Keratinocyte (primary cell): Measurements from ENCODE around the gene PHETA1. TPM values are rescaled to one million over a fixed set of nuclear protein-coding genes. Genes with fewer than 3 reads are reported as not detected.

ENCODE experiments used
- DNase-seq: peaks from one replicate; pipeline ENCODE4 v3.0.0-alpha.2; 2011; ENCODE audit warnings: low read depth, missing footprints, low spot score
- FAIRE-seq: peaks from 2 replicates; lab custom pipeline; 2011; peaks lifted over from hg19 to GRCh38; lab: Jason Lieb, UNC
- H2AFZ ChIP-seq: 2 replicates; pipeline ENCODE4 v1.6.0; 2012; ENCODE audit warnings: low read length, control low read depth, inconsistent platforms; ENCODE audit not compliant: control insufficient read depth
- H3K27ac ChIP-seq: 2 replicates; pipeline ENCODE4 v1.5.1; 2011; ENCODE audit warnings: low read length; ENCODE audit not compliant: control insufficient read depth, insufficient read depth
- H3K27me3 ChIP-seq: 3 replicates; pipeline ENCODE4 v1.6.0; 2011; ENCODE audit warnings: low read length; ENCODE audit not compliant: control insufficient read depth, insufficient read depth; ENCODE audit errors: extremely low read depth
- H3K36me3 ChIP-seq, 2 experiments: 2 replicates in 1 of 2; 3 replicates in 1 of 2; pipeline ENCODE4 v1.5.1; 2011; ENCODE audit warnings: low read length in 2 of 2, mild to moderate bottlenecking in 1 of 2; ENCODE audit not compliant: control insufficient read depth in 2 of 2, insufficient read depth in 2 of 2; ENCODE audit errors: extremely low read depth in 1 of 2
- H3K4me1 ChIP-seq: 3 replicates; pipeline ENCODE4 v1.5.1; 2011; ENCODE audit warnings: low read length; ENCODE audit not compliant: control insufficient read depth, insufficient read depth; ENCODE audit errors: extremely low read depth
- H3K4me2 ChIP-seq: 3 replicates; pipeline ENCODE4 v1.6.0; 2011; ENCODE audit warnings: low read depth, low read length; ENCODE audit not compliant: control insufficient read depth, insufficient read depth; ENCODE audit errors: extremely low read depth
- H3K4me3 ChIP-seq, 3 experiments: fragments of 200-600 bp in 1 of 3; sonication (generic) in 1 of 3; 2 replicates in 2 of 3; 3 replicates in 1 of 3; pipeline ENCODE4 v1.5.1; 2011 to 2016; ENCODE audit warnings: low read length in 3 of 3, mild to moderate bottlenecking in 3 of 3, control low read depth in 2 of 3, inconsistent platforms in 1 of 3, low read depth in 1 of 3, mixed read lengths in 1 of 3, mixed run types in 1 of 3, moderate library complexity in 1 of 3; ENCODE audit not compliant: control insufficient read depth in 2 of 3, insufficient read depth in 2 of 3; ENCODE audit errors: extremely low read depth in 1 of 3
- H3K79me2 ChIP-seq: 2 replicates; pipeline ENCODE4 v1.6.0; 2012; ENCODE audit warnings: low read length; ENCODE audit not compliant: control insufficient read depth, insufficient read depth
- H3K9ac ChIP-seq: 3 replicates; pipeline ENCODE4 v1.6.0; 2011; ENCODE audit warnings: low read length; ENCODE audit not compliant: control insufficient read depth, insufficient read depth; ENCODE audit errors: extremely low read depth
- H3K9me1 ChIP-seq: 3 replicates; pipeline ENCODE4 v1.6.0; 2011; ENCODE audit warnings: low read length; ENCODE audit not compliant: control insufficient read depth, insufficient read depth; ENCODE audit errors: extremely low read depth
- H3K9me3 ChIP-seq: 2 replicates; pipeline ENCODE4 v1.5.1; 2012; ENCODE audit warnings: low read depth, low read length; ENCODE audit not compliant: control insufficient read depth
- H4K20me1 ChIP-seq: 3 replicates; pipeline ENCODE4 v1.6.0; 2011; ENCODE audit warnings: low read length; ENCODE audit not compliant: control insufficient read depth, insufficient read depth; ENCODE audit errors: extremely low read depth
- CTCF ChIP-seq, 3 experiments: IDR thresholded peaks in 1 of 3; conservative IDR thresholded peaks in 1 of 3; optimal IDR thresholded peaks in 1 of 3; 2 replicates in 2 of 3; 3 replicates in 1 of 3; pipeline versions ENCODE3 to v1.5.1; 2011; ENCODE audit warnings: low read length in 3 of 3, mild to moderate bottlenecking in 3 of 3, moderate library complexity in 2 of 3, control low read depth in 1 of 3, inconsistent platforms in 1 of 3; ENCODE audit not compliant: insufficient read depth in 2 of 3; ENCODE audit errors: extremely low read depth in 1 of 3
- EZH2 ChIP-seq: IDR thresholded peaks from one replicate; pipeline ENCODE4 v1.6.1; 2012; ENCODE audit warnings: inconsistent platforms, mild to moderate bottlenecking, low read length, moderate library complexity
- dilution Hi-C: fragments of 300-500 bp; cut with MboI; formaldehyde crosslinking; loops from one replicate; pipeline ENCODE4 v1.7.0; 2020; ENCODE audit warnings: low sequenced_read_pairs; ENCODE audit not compliant: extremely low pct_ligation_motif_present
- polyA minus RNA-seq, 3 experiments: library from RNA; depleted of rRNA, polyadenylated mRNA; stranded (reverse); fragments of >200 nt; gene quantifications; 1 replicate in 1 of 3; 2 replicates in 1 of 3; 3 replicates in 1 of 3; pipeline ENCODE4 v1.2.3, GENCODE V29; 2011
- polyA plus RNA-seq, 5 experiments: library from polyadenylated mRNA; depleted of rRNA in 3 of 5; stranded (reverse) in 3 of 5; stranded (forward) in 1 of 5; unstranded in 1 of 5; fragments of >200 nt; gene quantifications; 1 replicate in 1 of 5; 2 replicates in 3 of 5; 3 replicates in 1 of 5; pipeline versions ENCODE4 v1.2.1 to v1.2.3, GENCODE V29; 2011 to 2012; ENCODE audit warnings: missing spikeins in 2 of 5, low read depth in 1 of 5, low replicate concordance in 1 of 5

The PHETA1 gene
- polyA plus RNA-seq: 1.7 to 3.9 TPM (median 3.3 TPM) in 3 replicates
- 1.5 TPM for polyA plus RNA-seq (2011; ENCODE audit: low read depth)
- 2.2 and 5.5 TPM in 2 replicates for polyA plus RNA-seq (2011; cell fraction: cytosol; rRNA removed)
- 4.0 and 7.5 TPM in 2 replicates for polyA plus RNA-seq (2011; cell fraction: nucleus; rRNA removed)
- polyA plus RNA-seq (2012; ENCODE audit: low replicate concordance): 5.4 and 10.2 TPM in 2 replicates
- 1.6 to 3.0 TPM (median 2.3 TPM) in 3 replicates for polyA minus RNA-seq
- 6.1 TPM for polyA minus RNA-seq (2011; cell fraction: cytosol; rRNA and poly(A)+ RNA removed)
- 4.1 and 5.8 TPM in 2 replicates for polyA minus RNA-seq (2011; cell fraction: nucleus; rRNA and poly(A)+ RNA removed)

- FAIRE-seq: peak; percentile 36
- dilution Hi-C loops: no loop called here
These were observed at the start of gene PHETA1 for GRCh38 chr12:111368788-111369495. PHETA1 (minus strand) TSS chr12:111369095; CDS start chr12:111363427, 5,668 bp downstream.

GRCh38 chr12:111418594-111418880, 49.6 kb upstream of the PHETA1 start:
- Histone ChIP-seq H3K4me3 (no peak overlapping the region), H3K36me3 (peaks cover 0 to 13% of the 10 kb centered on the region in 2 experiments), H4K20me1 (peaks cover 12% of the 10 kb centered on the region), H2AFZ (no peak overlapping the region), H3K27me3 (no peaks in the 10 kb centered on the region), H3K27ac (no peak overlapping the region), H3K9ac (no peak overlapping the region), H3K9me1 (peaks cover under 1% of the 10 kb centered on the region), H3K4me2 (no peak overlapping the region), H3K79me2 (peaks cover 37% of the 10 kb centered on the region), H3K4me1 (peaks cover 5% of the 10 kb centered on the region), H3K9me3 (no peaks in the 10 kb centered on the region)
- TF ChIP-seq CTCF (optimal IDR thresholded peaks at IDR 0.05 in 1 of 3, IDR thresholded peaks at IDR 0.05 in 1 of 3, conservative IDR thresholded peaks at IDR 0.05 in 1 of 3; ENCODE audit: extremely low read depth in 1 of 3, insufficient read depth in 2 of 3, low read length in 3 of 3) (no peak), EZH2 (no peak)
- DNase-seq: no peak
- dilution Hi-C loops: no loop called here
- no peak for FAIRE-seq

More at GRCh38 chr12:111368788-111369495, at the start of gene PHETA1:
- Histone ChIP-seq H3K4me3 (peak within 1 kb of the TSS; percentile 54 to 87 (median 76)), H3K79me2 (no peaks in the 10 kb centered on the region), H3K4me2 (peak within 1 kb of the TSS; percentile 97), H4K20me1 (no peaks in the 10 kb centered on the region), H2AFZ (peak within 1 kb of the TSS; percentile 91), H3K27ac (no peak within 1 kb of the TSS), H3K9me1 (no peaks in the 10 kb centered on the region), H3K36me3 (no peaks in the 10 kb centered on the region), H3K9me3 (no peaks in the 10 kb centered on the region), H3K27me3 (no peaks in the 10 kb centered on the region), H3K9ac (peak within 1 kb of the TSS; percentile 71), H3K4me1 (peaks cover 18% of the 10 kb centered on the region)
- peak; percentile 23 for DNase-seq
- TF ChIP-seq EZH2 (no peak), CTCF (optimal IDR thresholded peaks at IDR 0.05 in 1 of 3, IDR thresholded peaks at IDR 0.05 in 1 of 3, conservative IDR thresholded peaks at IDR 0.05 in 1 of 3; ENCODE audit: extremely low read depth in 1 of 3, insufficient read depth in 2 of 3, low read length in 3 of 3) (no peak)
